Activated naive CD8-positive, alpha-beta T cell treated with anti-CD3 and anti-CD28 coated beads for 36 hours (primary cell): ENCODE results near the gene FNDC3A. TPM values are rescaled to one million over a fixed set of nuclear protein-coding genes. Genes with fewer than 3 reads are reported as not detected.
"Not testable (repeated sequence)": the region's sequence is repeated elsewhere in the genome, so short reads cannot be mapped to it uniquely, and the experiment has no call there.

Experiments used
- DNase-seq: peaks from one replicate; pipeline ENCODE4 v3.0.0; 2021
- H3K27ac Mint-ChIP-seq: one replicate; pipeline ENCODE4 v1.8.0; 2022; ENCODE audit warnings: mild to moderate bottlenecking, moderate library complexity, mixed read lengths
- H3K27me3 Mint-ChIP-seq: one replicate; pipeline ENCODE4 v1.8.0; 2022; ENCODE audit warnings: mild to moderate bottlenecking, mixed read lengths
- H3K36me3 Mint-ChIP-seq: one replicate; pipeline ENCODE4 v1.8.0; 2021; ENCODE audit warnings: mild to moderate bottlenecking, mixed read lengths
- H3K4me1 Mint-ChIP-seq: one replicate; pipeline ENCODE4 v1.8.0; 2021; ENCODE audit warnings: mixed read lengths
- H3K4me3 Mint-ChIP-seq: one replicate; pipeline ENCODE4 v1.8.0; 2022; ENCODE audit warnings: mild to moderate bottlenecking, moderate library complexity, mixed read lengths
- H3K9me3 Mint-ChIP-seq: one replicate; pipeline ENCODE4 v1.8.0; 2022; ENCODE audit warnings: mixed read lengths
- total RNA-seq, 2 experiments: library from RNA; stranded (reverse); gene quantifications; one replicate each; pipeline ENCODE4 v1.2.3, GENCODE V29; 2021

Gene FNDC3A
- total RNA-seq, 2 experiments from 2014 or later: 23.1 to 24.1 TPM

DNA sequence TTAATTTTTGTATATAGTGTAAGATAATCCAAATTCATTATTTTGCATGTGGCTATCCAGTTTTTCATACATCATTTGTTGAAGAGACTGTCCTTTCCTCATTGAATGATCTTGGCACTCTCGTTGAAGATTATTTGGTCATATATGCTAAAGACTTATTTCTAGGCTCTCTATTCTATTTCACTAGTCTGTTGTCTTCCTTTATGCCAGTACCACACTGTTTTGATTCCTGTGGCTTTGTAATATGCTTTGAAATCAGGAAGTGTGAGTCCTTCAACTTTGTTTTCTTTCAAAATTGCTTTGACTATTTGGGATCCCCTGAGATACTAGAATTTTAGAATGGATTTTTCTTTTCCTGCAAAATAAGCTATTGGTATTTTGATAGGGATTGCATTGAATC, 24.5 kb downstream of the FNDC3A start:
- Mint-ChIP-seq H3K27ac (no peak overlapping the region), H3K36me3 (peaks cover 67% of the 10 kb centered on the region), H3K9me3 (peaks cover 27% of the 10 kb centered on the region), H3K4me1 (peaks cover 14% of the 10 kb centered on the region), H3K4me3 (no peak overlapping the region), H3K27me3 (no peaks in the 10 kb centered on the region)
- DNase-seq: no peak

- H3K27me3 Mint-ChIP-seq, H3K4me3 Mint-ChIP-seq, DNase-seq, H3K27ac Mint-ChIP-seq, H3K9me3 Mint-ChIP-seq: not testable (repeated sequence)
- Mint-ChIP-seq H3K36me3 (peaks cover 52% of the 10 kb centered on the region), H3K4me1 (peaks cover 15% of the 10 kb centered on the region)
These were observed 43.4 kb downstream of the FNDC3A start for GRCh38 chr13:49018986-49019635.

DNA sequence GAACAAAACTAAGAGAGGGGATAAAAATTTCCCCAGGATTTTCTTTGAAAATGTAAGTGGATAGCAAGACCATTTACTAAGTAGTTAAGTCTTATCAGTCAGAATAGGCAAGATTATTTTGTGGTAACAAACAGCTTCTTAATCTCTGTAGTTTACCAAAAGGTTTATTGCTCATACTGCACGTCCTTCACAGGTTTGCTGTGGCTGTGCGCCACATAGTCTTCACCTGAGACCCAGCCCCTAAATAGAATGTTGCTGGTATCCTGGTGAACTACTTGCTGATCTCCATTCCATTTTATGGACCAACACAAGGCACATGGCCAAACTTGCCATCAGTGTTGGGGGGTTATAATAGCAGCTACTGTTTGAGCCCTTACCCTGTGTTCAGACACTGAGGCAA, 44.6 kb downstream of the FNDC3A start:
- H3K4me3 Mint-ChIP-seq: no peak overlapping the region
- no peaks in the 10 kb centered on the region for H3K27me3 Mint-ChIP-seq
- H3K36me3 Mint-ChIP-seq: peaks cover 54% of the 10 kb centered on the region
- H3K27ac Mint-ChIP-seq: no peak overlapping the region
- no peak for DNase-seq
- H3K9me3 Mint-ChIP-seq: peaks cover 11% of the 10 kb centered on the region
- peaks cover 15% of the 10 kb centered on the region for H3K4me1 Mint-ChIP-seq

GRCh38 chr13:49020940-49021553, 45.3 kb downstream of the FNDC3A start:
- peaks cover 15% of the 10 kb centered on the region for H3K4me1 Mint-ChIP-seq

DNA sequence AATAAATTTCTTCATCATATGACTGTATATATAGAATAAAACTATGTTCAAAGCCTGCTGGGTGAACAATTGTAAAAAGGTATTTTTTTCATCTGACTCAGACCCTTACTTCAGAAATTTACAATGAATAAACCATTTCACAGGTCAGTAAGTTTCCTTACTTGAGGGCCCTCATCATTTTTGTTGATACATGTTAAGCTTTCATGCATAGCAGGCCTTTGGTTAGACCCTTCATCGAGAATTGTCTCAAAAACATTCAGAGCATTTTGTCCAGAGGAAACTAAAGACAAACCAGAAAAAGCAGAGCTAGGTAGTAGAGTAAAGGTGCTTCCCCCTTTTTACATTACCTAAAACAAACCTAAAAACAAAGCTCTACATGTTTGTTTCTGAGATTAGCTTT, 46.2 kb downstream of the FNDC3A start:
- Mint-ChIP-seq H3K4me1 (peaks cover 19% of the 10 kb centered on the region), H3K27ac (no peak overlapping the region), H3K4me3 (no peak overlapping the region), H3K9me3 (peaks cover 11% of the 10 kb centered on the region), H3K36me3 (peaks cover 53% of the 10 kb centered on the region), H3K27me3 (no peaks in the 10 kb centered on the region)
- DNase-seq: no peak

More at GRCh38 chr13:49020940-49021553, 45.3 kb downstream of the FNDC3A start:
- H3K36me3 Mint-ChIP-seq: peaks cover 53% of the 10 kb centered on the region
- H3K27me3 Mint-ChIP-seq: no peaks in the 10 kb centered on the region
- H3K27ac Mint-ChIP-seq: peak overlapping the region; percentile 11
- no peak overlapping the region for H3K4me3 Mint-ChIP-seq
- H3K9me3 Mint-ChIP-seq: peaks cover 9% of the 10 kb centered on the region
- DNase-seq: no peak

DNA sequence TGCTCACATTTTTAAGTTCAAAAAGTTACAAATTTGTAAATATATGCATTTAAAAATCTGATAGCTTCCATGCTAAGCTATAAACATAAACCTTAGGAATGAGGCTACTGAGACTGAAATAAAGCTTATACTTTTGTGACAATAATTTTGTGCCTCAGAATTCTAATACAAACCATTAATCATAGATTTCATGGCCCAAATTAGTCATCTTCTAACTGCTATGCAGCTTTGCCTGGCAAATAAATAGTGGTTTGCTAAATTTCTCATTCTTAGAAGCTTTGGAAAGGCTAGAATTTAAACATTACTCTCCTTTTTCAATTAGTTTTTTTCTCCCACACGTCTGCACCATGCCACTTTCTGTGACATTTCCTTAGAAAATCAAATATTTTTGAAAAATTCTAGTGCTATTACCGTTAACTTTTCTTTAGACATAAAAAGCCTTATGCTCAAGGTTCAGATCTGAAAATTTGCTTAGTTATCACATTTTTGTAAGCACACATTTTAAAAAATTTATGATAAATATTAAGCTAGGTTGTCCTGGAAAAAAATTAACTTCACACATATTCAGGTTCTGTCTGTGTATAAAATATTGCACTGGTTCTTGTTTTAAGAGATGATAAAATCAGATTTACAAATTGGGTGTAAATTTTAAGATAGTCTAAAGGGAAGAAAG, 46.9 kb downstream of the FNDC3A start:
- Mint-ChIP-seq H3K36me3 (peaks cover 54% of the 10 kb centered on the region), H3K4me3 (no peak overlapping the region), H3K27ac (no peak overlapping the region), H3K4me1 (peaks cover 19% of the 10 kb centered on the region), H3K27me3 (no peaks in the 10 kb centered on the region), H3K9me3 (peaks cover 12% of the 10 kb centered on the region)
- no peak for DNase-seq

DNA sequence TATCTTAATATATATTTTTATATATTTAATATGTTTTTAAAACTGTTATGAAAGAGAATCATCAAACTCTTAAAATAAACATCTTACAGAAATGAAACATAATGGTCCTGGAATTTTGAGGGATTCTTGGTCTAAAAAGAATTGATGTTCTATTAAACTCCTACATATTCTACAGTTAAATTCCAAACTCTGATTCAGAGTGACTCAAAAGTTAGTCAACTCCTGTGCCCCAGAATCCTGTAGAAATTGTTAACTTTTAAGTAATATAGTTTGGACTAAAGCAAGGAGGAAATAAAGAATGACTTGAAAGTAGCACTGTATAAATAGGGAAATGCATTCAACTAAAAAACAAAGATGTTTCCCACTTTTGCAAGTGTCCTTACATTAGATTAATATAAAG, 47.7 kb downstream of the FNDC3A start:
- H3K4me1 Mint-ChIP-seq: peaks cover 19% of the 10 kb centered on the region
- no peak for DNase-seq
- peaks cover 54% of the 10 kb centered on the region for H3K36me3 Mint-ChIP-seq
- no peak overlapping the region for H3K27ac Mint-ChIP-seq
- H3K27me3 Mint-ChIP-seq: no peaks in the 10 kb centered on the region
- no peak overlapping the region for H3K4me3 Mint-ChIP-seq
- peaks cover 14% of the 10 kb centered on the region for H3K9me3 Mint-ChIP-seq

DNA sequence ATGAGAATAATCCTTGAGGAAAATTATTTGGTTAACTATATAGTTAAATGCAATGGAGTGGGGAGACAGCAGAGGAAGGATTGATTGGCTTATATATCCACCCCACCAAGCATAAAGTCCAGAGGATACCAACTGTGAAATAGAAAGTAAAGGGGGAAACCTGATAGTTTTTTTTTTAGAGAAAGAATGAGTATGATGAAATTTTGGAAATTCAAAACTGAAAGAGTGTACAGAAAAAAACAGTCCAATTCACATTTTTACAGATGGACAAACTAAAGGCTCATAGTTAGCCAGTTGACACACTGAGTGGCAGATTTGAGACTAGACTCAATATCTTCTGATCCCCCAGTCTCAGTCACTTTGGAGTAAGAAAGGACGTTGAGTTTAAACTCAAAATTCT, 51.1 kb downstream of the FNDC3A start:
- DNase-seq: no peak
- peaks cover 57% of the 10 kb centered on the region for H3K36me3 Mint-ChIP-seq
- no peak overlapping the region for H3K27ac Mint-ChIP-seq
- no peak overlapping the region for H3K4me3 Mint-ChIP-seq
- H3K9me3 Mint-ChIP-seq: peaks cover 19% of the 10 kb centered on the region
- H3K27me3 Mint-ChIP-seq: no peaks in the 10 kb centered on the region
- H3K4me1 Mint-ChIP-seq: peaks cover 19% of the 10 kb centered on the region

DNA sequence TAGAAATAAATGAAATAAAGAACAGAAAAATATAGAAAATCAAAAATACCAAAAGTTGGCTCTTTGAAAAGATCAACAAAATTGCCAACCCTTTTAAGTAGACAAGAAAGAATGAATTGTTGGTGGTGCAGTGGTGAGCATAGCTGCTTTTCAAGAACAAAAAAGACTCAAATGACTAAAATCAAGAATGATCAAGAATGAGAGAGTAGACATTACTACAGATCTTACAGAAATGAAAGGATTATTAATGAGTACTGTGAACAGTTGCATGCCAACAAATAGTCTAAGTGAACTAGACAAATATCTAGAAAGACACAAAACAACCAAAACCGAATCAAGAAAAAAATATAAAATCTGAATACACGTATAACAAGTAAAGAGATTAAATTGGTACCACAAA, 53.9 kb downstream of the FNDC3A start:
- H3K27ac Mint-ChIP-seq: no peak overlapping the region
- peaks cover 18% of the 10 kb centered on the region for H3K4me1 Mint-ChIP-seq
- no peaks in the 10 kb centered on the region for H3K27me3 Mint-ChIP-seq
- no peak overlapping the region for H3K4me3 Mint-ChIP-seq
- peaks cover 14% of the 10 kb centered on the region for H3K9me3 Mint-ChIP-seq
- DNase-seq: no peak
- peaks cover 46% of the 10 kb centered on the region for H3K36me3 Mint-ChIP-seq

- Mint-ChIP-seq H3K27me3 (no peaks in the 10 kb centered on the region), H3K9me3 (peaks cover 14% of the 10 kb centered on the region), H3K36me3 (peaks cover 44% of the 10 kb centered on the region), H3K27ac (no peak overlapping the region), H3K4me1 (peaks cover 18% of the 10 kb centered on the region), H3K4me3 (no peak overlapping the region)
- no peak for DNase-seq
These were observed 54.5 kb downstream of the FNDC3A start for GRCh38 chr13:49030213-49030612.

DNA sequence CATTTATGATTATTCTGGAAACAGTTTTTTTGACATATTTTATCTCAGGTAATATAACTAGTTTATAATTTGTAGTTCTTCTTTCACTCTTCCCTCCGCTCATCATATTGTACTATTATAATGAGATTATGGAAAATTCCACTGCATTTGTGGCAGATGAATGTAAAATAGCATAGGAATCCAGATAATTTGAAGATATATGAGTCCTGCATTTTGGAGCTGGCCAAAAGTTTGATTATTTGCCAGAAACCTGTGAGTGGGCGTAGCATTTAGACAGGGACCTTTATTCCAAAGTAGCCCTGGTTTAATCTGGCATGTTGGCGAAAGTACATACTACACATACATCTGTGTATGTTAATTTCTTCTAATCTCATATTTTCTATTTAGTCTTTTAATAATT, 65.2 kb downstream of the FNDC3A start:
- Mint-ChIP-seq H3K27me3 (no peaks in the 10 kb centered on the region), H3K4me1 (peaks cover 2% of the 10 kb centered on the region), H3K9me3 (peaks cover 2% of the 10 kb centered on the region), H3K27ac (no peak overlapping the region), H3K4me3 (no peak overlapping the region), H3K36me3 (peaks cover 47% of the 10 kb centered on the region)
- no peak for DNase-seq

- peaks cover 7% of the 10 kb centered on the region for H3K4me1 Mint-ChIP-seq
- H3K4me3 Mint-ChIP-seq: no peak overlapping the region
- no peaks in the 10 kb centered on the region for H3K9me3 Mint-ChIP-seq
- DNase-seq: no peak
- no peak overlapping the region for H3K27ac Mint-ChIP-seq
- H3K36me3 Mint-ChIP-seq: peaks cover 44% of the 10 kb centered on the region
- no peaks in the 10 kb centered on the region for H3K27me3 Mint-ChIP-seq
These were observed 66.8 kb downstream of the FNDC3A start for GRCh38 chr13:49042476-49042875.

DNA sequence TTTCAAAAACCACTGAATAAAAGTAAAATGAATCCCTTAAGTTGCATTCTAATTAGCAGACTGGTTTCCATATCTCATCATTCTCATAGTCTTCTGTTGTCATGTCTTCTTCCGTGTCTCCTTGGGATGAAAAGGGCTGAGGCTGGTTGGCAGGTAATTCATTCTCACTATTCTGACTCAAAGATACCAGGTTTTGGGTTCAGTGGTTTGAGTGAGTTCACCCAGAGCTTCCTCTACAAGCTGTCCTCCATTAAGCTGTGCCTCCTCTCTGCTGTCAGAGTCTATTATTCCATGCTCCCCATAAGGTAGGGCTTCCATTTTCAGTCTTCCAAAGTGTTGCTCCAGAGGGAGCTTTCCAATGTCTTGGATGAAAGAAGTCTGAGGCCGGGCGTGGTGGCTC, 68.3 kb downstream of the FNDC3A start:
- Mint-ChIP-seq H3K4me1 (peaks cover 14% of the 10 kb centered on the region), H3K4me3 (no peak overlapping the region), H3K36me3 (peaks cover 54% of the 10 kb centered on the region), H3K27me3 (no peaks in the 10 kb centered on the region), H3K27ac (no peak overlapping the region), H3K9me3 (peaks cover 6% of the 10 kb centered on the region)
- no peak for DNase-seq

DNA sequence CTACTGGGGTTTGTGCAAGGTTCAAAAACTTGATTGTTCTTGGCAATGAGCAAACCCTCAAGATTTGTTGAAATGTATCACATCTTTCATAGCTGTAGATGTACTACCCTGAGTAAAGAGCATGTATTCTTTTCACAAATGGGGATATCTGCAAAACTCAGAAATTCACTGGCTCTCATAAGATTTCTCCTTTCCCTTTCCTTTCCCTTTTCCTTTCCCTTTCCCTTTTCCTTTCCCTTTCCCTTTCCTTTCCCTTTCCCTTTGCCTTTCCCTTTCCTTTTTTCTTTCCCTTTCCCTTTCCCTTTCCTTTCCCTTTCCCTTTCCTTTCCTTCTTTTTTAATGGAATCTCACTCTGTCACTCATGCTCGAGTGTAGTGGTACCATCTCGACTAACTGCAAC, 69.1 kb downstream of the FNDC3A start:
- H3K27me3 Mint-ChIP-seq: no peaks in the 10 kb centered on the region
- H3K9me3 Mint-ChIP-seq: peaks cover 14% of the 10 kb centered on the region
- peaks cover 55% of the 10 kb centered on the region for H3K36me3 Mint-ChIP-seq
- H3K27ac Mint-ChIP-seq: peak overlapping the region; percentile 47
- peaks cover 14% of the 10 kb centered on the region for H3K4me1 Mint-ChIP-seq
- DNase-seq: no peak
- H3K4me3 Mint-ChIP-seq: no peak overlapping the region

DNA sequence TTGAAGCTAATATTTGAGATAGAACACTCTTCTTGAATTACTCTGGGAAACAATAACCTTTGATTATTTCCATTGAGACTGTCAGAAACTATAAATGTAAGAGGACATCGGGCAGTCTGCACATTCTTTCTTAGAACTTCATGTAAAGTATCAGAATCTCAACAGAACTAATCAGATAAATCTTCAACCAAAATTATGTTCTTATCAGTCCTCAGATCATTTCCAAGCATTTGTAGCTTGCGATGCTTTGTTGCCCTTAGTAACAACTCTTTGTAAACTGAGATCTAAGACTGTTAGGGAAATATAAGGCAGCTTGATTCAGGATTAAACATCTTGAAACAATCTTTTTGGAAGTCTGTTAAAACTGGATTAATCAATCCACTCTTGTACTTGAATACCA, 70.3 kb downstream of the FNDC3A start:
- H3K27ac Mint-ChIP-seq: no peak overlapping the region
- H3K27me3 Mint-ChIP-seq: no peaks in the 10 kb centered on the region
- H3K9me3 Mint-ChIP-seq: peaks cover 17% of the 10 kb centered on the region
- H3K4me1 Mint-ChIP-seq: peaks cover 14% of the 10 kb centered on the region
- no peak overlapping the region for H3K4me3 Mint-ChIP-seq
- peaks cover 61% of the 10 kb centered on the region for H3K36me3 Mint-ChIP-seq
- DNase-seq: no peak

DNA sequence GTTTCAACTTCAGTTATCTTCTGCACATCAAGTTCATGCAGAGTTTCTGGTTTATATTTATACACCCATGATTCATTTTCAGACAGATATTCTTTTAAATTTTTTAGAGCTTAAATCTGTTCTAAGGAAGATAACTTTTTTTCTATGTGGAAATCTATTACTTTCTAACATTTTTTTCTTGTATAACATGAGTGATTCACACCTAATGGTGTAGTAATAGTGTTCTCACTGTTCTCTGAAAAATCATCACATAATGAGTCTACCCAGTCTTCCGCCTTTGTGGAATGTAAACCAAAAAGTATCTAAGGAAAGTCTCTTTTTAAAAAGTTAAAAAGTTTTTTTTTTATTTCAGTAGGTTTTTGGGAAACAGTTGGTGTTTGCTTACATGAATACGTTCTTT, 70.8 kb downstream of the FNDC3A start:
- Mint-ChIP-seq H3K9me3 (peaks cover 17% of the 10 kb centered on the region), H3K4me1 (peaks cover 15% of the 10 kb centered on the region), H3K27ac (no peak overlapping the region), H3K4me3 (no peak overlapping the region), H3K27me3 (no peaks in the 10 kb centered on the region), H3K36me3 (peaks cover 57% of the 10 kb centered on the region)
- DNase-seq: no peak
